Measurements from ENCODE around the gene CCDC92.
A peak's percentile ranks its signal among the peaks of the same experiment; 100 is the strongest.

Gene CCDC92

DNA sequence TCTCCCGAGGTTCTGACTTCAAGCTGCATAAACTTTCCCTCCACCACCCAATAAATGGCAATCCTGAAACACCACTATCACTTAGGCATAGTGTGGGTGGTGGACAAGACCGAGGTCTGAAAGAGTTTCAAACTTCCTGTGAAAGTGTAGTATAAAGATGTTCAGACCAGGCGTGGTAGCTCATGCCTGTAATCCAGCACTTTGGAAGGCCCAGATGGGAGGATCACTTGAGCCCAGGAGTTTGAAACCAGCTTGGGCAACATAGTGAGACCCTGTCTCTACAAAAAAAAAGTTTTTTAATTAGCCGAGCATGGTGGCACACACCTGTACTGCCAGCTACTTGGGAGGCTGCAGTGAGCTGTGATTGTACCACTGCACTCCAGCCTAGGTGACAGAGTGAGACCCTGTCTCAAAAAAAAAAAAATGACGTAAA lies 61.9 kb downstream of the CCDC92 start:
- no peaks in the 10 kb centered on the region for H3K9me3 ChIP-seq (ENCODE audit: low read depth, low read length)
- H3K27ac ChIP-seq, result peak overlapping the region; percentile 60
- DNase-seq (ENCODE audit: low read depth, low spot score), result no peak
- no peak overlapping the region for H3K4me3 ChIP-seq
- no peak overlapping the region for H3K9ac ChIP-seq (ENCODE audit: insufficient read length)
- no peaks in the 10 kb centered on the region for H3K36me3 ChIP-seq (ENCODE audit: insufficient read depth, low read length)
- no peak for TF ChIP-seq POLR2AphosphoS5 (IDR thresholded peaks at IDR 0.05; ENCODE audit: borderline replicate concordance, low read depth, low read length)
- no peak for TF ChIP-seq FOXP2 (optimal IDR thresholded peaks at IDR 0.05; ENCODE audit: control extremely low read depth, extremely low read length, insufficient read depth)
- TF ChIP-seq EZH2 (IDR thresholded peaks at IDR 0.05), result no peak

GRCh38 chr12:123910057-123910456 lies 62.6 kb downstream of the CCDC92 start:
- Histone ChIP-seq H3K9ac (ENCODE audit: insufficient read length) (no peak overlapping the region), H3K9me3 (ENCODE audit: low read depth, low read length) (no peaks in the 10 kb centered on the region), H3K4me3 (no peak overlapping the region), H3K27ac (peak overlapping the region; percentile 60), H3K36me3 (ENCODE audit: insufficient read depth, low read length) (no peaks in the 10 kb centered on the region)
- DNase-seq (ENCODE audit: low read depth, low spot score), result no peak
- no peak for TF ChIP-seq POLR2AphosphoS5 (IDR thresholded peaks at IDR 0.05; ENCODE audit: borderline replicate concordance, low read depth, low read length)
- no peak for TF ChIP-seq FOXP2 (optimal IDR thresholded peaks at IDR 0.05; ENCODE audit: control extremely low read depth, extremely low read length, insufficient read depth)
- TF ChIP-seq EZH2 (IDR thresholded peaks at IDR 0.05), result no peak

GRCh38 chr12:123908884-123909725 lies 63.5 kb downstream of the CCDC92 start:
- H3K4me3 ChIP-seq, result no peak overlapping the region
- TF ChIP-seq EZH2 (IDR thresholded peaks at IDR 0.05) (no peak), POLR2AphosphoS5 (IDR thresholded peaks at IDR 0.05; ENCODE audit: borderline replicate concordance, low read depth, low read length) (no peak), FOXP2 (optimal IDR thresholded peaks at IDR 0.05; ENCODE audit: control extremely low read depth, extremely low read length, insufficient read depth) (no peak)
- H3K36me3 ChIP-seq (ENCODE audit: insufficient read depth, low read length), result no peaks in the 10 kb centered on the region
- no peak for DNase-seq (ENCODE audit: low read depth, low spot score)
- H3K9ac ChIP-seq (ENCODE audit: insufficient read length), result no peak overlapping the region
- H3K9me3 ChIP-seq (ENCODE audit: low read depth, low read length), result no peaks in the 10 kb centered on the region
- H3K27ac ChIP-seq, result no peak overlapping the region

- H3K36me3 ChIP-seq (ENCODE audit: insufficient read depth, low read length), result no peaks in the 10 kb centered on the region
- H3K27ac ChIP-seq, result peak overlapping the region; percentile 82
- no peak for DNase-seq (ENCODE audit: low read depth, low spot score)
- TF ChIP-seq FOXP2 (optimal IDR thresholded peaks at IDR 0.05; ENCODE audit: control extremely low read depth, extremely low read length, insufficient read depth), result no peak
- peak; percentile 34; the same call in 1 of the 2 replicates for TF ChIP-seq POLR2AphosphoS5 (IDR thresholded peaks at IDR 0.05; ENCODE audit: borderline replicate concordance, low read depth, low read length)
- TF ChIP-seq EZH2 (IDR thresholded peaks at IDR 0.05), result no peak
- H3K4me3 ChIP-seq, result peak overlapping the region; percentile 57
- H3K9ac ChIP-seq (ENCODE audit: insufficient read length), result peak overlapping the region; percentile 63
- H3K9me3 ChIP-seq (ENCODE audit: low read depth, low read length), result no peaks in the 10 kb centered on the region
Observed at GRCh38 chr12:123907726-123908476, 64.7 kb downstream of the CCDC92 start.

DNA sequence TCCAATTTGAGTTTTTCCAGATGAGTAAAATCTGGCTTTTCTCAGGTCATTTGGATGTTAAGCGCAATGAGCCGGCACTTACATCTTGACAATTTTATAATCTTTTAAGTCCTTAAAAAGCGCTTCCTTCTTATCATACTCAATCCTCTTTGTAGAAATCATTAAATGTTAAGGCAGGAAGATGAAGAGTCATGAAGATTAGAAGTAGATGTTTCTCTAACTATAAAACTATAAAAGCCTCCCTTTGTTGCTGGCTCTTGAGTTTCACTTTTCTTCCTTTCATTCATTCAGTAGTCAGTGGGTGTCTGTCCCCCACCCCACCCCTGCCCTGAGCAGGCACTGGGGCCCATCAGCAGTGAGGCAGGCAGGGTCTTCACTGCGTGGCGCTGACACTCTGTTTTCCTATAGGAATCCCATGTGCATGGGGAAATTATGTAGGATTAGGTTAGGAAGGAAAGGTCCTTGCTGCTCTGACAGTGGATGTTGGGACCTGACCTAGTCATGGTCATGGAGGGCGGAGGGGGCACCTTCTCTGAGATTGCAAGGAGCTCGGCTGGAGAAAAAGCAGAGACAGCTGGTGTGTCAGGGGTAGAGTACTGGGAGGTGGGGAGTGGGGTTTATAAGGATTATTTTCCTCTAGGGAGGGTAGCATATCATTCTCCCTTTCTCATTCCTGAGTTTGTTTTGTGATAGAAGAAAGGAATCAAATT lies 65.8 kb downstream of the CCDC92 start:
- H3K36me3 ChIP-seq (ENCODE audit: insufficient read depth, low read length), result no peaks in the 10 kb centered on the region
- no peak for DNase-seq (ENCODE audit: low read depth, low spot score)
- no peaks in the 10 kb centered on the region for H3K9me3 ChIP-seq (ENCODE audit: low read depth, low read length)
- no peak for TF ChIP-seq FOXP2 (optimal IDR thresholded peaks at IDR 0.05; ENCODE audit: control extremely low read depth, extremely low read length, insufficient read depth)
- TF ChIP-seq EZH2 (IDR thresholded peaks at IDR 0.05), result no peak
- no peak for TF ChIP-seq POLR2AphosphoS5 (IDR thresholded peaks at IDR 0.05; ENCODE audit: borderline replicate concordance, low read depth, low read length)
- H3K4me3 ChIP-seq, result no peak overlapping the region; the same call in 1 of the 2 replicates
- H3K27ac ChIP-seq, result 0 out of 2 replicates have a peak overlapping the region, but pooled peaks have one; percentile 54
- H3K9ac ChIP-seq (ENCODE audit: insufficient read length), result peak overlapping the region; percentile 63

DNA sequence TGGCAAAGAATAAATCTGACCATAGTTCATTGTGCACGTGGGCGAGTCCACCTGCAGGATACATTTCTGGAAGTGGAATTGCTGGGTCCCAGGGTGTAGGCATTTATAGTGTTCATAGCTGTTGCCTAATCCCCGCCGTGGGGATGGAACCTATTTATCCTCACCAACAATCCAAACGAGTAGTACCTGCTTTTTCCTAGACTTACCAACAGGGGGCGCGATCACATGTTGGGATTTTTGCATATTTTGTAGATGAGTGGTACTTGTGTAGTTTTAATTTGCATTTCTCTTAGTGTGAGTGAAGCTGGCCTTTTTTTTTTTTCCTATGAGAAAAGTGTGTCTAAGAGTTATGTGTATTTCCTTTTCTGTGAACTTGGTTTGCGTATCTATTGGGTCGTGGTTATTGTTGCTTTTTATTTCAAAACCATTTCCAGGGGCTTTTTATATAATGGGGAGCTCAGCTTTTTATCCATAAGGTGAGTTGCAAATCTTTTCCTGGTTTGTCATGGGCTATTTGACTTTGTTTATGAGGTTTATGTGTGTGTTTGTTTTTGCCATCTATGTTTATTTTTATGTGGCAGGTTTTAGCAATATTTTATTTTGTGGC lies 67.2 kb downstream of the CCDC92 start:
- H3K9ac ChIP-seq (ENCODE audit: insufficient read length), result no peak overlapping the region
- TF ChIP-seq POLR2AphosphoS5 (IDR thresholded peaks at IDR 0.05; ENCODE audit: borderline replicate concordance, low read depth, low read length) (no peak), EZH2 (IDR thresholded peaks at IDR 0.05) (no peak), FOXP2 (optimal IDR thresholded peaks at IDR 0.05; ENCODE audit: control extremely low read depth, extremely low read length, insufficient read depth) (no peak)
- H3K36me3 ChIP-seq (ENCODE audit: insufficient read depth, low read length), result no peaks in the 10 kb centered on the region
- no peaks in the 10 kb centered on the region for H3K9me3 ChIP-seq (ENCODE audit: low read depth, low read length)
- no peak for DNase-seq (ENCODE audit: low read depth, low spot score)
- H3K4me3 ChIP-seq, result no peak overlapping the region
- H3K27ac ChIP-seq, result no peak overlapping the region

DNA sequence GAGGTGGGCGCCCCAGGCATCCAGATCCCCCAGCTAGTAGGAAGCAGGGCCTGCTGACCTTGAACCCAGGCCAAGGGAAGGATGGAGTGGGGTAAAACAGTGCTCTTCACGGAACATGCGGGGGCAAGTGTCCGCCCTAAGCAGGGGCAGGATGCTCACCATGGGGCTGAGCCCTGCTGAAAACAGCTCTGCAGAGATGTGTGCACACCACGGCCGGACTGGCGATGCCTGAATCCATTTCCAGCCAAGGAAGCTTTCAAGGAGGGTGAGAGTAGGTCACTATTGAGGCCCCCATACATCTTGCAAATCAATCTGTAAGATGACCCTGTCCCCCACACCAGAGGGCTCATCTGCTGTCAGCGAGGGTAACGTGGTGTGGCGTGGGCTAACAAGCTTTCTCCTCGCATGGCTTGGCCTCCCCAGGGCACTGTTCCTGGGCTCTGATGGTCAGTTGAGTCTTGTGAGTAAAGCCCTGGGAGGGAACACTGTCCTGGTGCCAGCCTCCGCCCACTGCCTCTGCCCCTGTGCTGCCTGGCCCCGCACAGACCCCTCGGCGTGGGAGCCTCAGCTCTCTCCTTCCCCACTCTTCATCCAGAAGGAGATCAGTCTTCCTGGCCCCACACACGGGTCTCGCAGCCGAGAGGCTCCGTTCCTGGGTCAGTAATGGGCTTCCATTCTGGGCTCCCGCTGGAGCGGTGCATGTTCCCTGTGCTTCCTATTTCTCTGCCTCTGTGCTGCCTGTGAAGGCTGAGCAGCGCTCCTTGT lies 69.1 kb downstream of the CCDC92 start:
- no peak for TF ChIP-seq FOXP2 (optimal IDR thresholded peaks at IDR 0.05; ENCODE audit: control extremely low read depth, extremely low read length, insufficient read depth)
- TF ChIP-seq POLR2AphosphoS5 (IDR thresholded peaks at IDR 0.05; ENCODE audit: borderline replicate concordance, low read depth, low read length), result no peak
- no peak for TF ChIP-seq EZH2 (IDR thresholded peaks at IDR 0.05)
- no peak overlapping the region for H3K9ac ChIP-seq (ENCODE audit: insufficient read length)
- no peak for DNase-seq (ENCODE audit: low read depth, low spot score)
- no peaks in the 10 kb centered on the region for H3K36me3 ChIP-seq (ENCODE audit: insufficient read depth, low read length)
- H3K9me3 ChIP-seq (ENCODE audit: low read depth, low read length), result no peaks in the 10 kb centered on the region
- no peak overlapping the region for H3K27ac ChIP-seq
- no peak overlapping the region for H3K4me3 ChIP-seq

Data from SK-N-MC (cell line).